Upper lobe of left lung (tissue), 4 donors: Measurements from ENCODE around the gene NUFIP1.

ENCODE experiments used
- EP300 ChIP-seq, 4 donors: sonication (generic); formaldehyde crosslinking; IDR thresholded peaks; one replicate each; pipeline ENCODE4 v1.5.1; 2017; ENCODE audit warnings: antibody characterized with exemption in 4 of 4, control low read depth in 2 of 4
- POLR2A ChIP-seq, 4 donors: fragments of 450-650 bp; IDR thresholded peaks; one replicate each; pipeline ENCODE4 v1.5.1; 2016 to 2017; ENCODE audit warnings: antibody characterized with exemption in 4 of 4, mild to moderate bottlenecking in 2 of 4
- POLR2AphosphoS5 ChIP-seq, 2 donors: sonication (generic); formaldehyde crosslinking; IDR thresholded peaks; one replicate each; pipeline ENCODE4 v1.5.1; 2017; ENCODE audit warnings: antibody characterized with exemption in 2 of 2
- TF ChIP-seq, protein P1 (sequence below), 6 experiments: fragments of 450-650 bp in 4 of 6; fragments of 200-600 bp in 2 of 6; sonication (generic) in 2 of 6; IDR thresholded peaks; one replicate each; pipeline ENCODE4 v1.5.1; 2016 to 2019; ENCODE audit warnings: antibody characterized with exemption in 6 of 6

DNA sequence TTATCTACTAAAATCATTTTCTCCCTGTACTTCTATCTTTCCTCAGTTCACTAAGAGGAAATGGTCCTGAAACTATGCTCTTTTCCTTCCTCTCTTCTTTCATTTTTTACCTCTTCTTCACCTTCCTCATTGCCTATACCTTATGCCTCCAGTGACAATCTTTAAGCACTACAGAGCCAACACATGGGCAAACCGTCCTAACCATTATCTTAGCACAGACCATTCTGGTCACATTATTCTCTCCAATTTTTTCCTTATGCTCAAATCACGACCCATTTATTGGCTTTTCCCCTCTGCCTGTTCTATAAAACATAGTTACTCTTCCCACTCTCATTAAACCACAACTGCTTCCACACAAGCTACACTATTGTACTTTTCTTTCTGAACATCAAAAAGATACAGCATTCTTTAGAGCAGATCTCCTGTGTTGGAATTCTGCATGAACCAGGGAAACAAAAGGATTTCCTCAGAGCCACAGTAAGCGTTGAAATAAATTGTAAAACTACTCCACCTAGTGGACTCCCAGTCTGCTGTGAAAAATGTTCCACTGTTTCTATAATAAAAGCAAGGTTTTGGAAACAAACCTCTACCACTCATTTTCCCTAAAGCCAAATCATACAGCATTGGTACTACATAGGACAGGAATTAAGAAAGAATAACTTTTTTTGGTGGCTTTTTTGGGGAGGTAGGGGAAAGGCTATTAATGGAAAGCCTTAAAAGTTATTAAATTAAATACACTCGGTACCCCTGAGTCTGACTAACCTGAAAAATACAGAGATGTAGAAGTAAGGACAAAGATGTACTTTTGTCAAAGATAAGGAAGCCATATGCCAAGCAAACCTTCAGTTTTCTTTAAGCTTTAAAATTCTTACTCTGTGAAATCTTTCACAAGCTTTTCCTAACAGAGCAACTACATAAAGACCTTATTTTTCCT is 19.5 kb downstream of the NUFIP1 start:
- TF ChIP-seq, protein P1, sequence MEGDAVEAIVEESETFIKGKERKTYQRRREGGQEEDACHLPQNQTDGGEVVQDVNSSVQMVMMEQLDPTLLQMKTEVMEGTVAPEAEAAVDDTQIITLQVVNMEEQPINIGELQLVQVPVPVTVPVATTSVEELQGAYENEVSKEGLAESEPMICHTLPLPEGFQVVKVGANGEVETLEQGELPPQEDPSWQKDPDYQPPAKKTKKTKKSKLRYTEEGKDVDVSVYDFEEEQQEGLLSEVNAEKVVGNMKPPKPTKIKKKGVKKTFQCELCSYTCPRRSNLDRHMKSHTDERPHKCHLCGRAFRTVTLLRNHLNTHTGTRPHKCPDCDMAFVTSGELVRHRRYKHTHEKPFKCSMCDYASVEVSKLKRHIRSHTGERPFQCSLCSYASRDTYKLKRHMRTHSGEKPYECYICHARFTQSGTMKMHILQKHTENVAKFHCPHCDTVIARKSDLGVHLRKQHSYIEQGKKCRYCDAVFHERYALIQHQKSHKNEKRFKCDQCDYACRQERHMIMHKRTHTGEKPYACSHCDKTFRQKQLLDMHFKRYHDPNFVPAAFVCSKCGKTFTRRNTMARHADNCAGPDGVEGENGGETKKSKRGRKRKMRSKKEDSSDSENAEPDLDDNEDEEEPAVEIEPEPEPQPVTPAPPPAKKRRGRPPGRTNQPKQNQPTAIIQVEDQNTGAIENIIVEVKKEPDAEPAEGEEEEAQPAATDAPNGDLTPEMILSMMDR (IDR thresholded peaks at IDR 0.05), result peak; percentile 48 to 81 (median 68)
- TF ChIP-seq POLR2A (IDR thresholded peaks at IDR 0.05) (no peak), EP300 (IDR thresholded peaks at IDR 0.05) (no peak), POLR2AphosphoS5 (IDR thresholded peaks at IDR 0.05) (no peak)
